A549 (cell line): ENCODE data around the gene CTSA.

Source experiments
- CTCF ChIP-seq: fragments of >200 bp; sonication (Bioruptor Twin); formaldehyde crosslinking; IDR thresholded peaks from 3 replicates; pipeline ENCODE4 v1.5.1; 2016
- EP300 ChIP-seq, 2 experiments: fragments of >200 bp; sonication (Bioruptor Twin); formaldehyde crosslinking; IDR thresholded peaks; 2 replicates in 1 of 2; 3 replicates in 1 of 2; pipeline ENCODE4 v1.6.1; 2016 to 2017
- MYC ChIP-seq: IDR thresholded peaks from 2 replicates; pipeline ENCODE4 v1.6.1; 2012; ENCODE audit warnings: mild to moderate bottlenecking, inconsistent platforms, low read length, improper control_type of control experiment, borderline replicate concordance
- USF2 ChIP-seq: fragments of 450-650 bp; IDR thresholded peaks from 2 replicates; pipeline ENCODE4 v1.6.1; 2014; ENCODE audit warnings: antibody characterized with exemption

GRCh38 chr20:45940053-45940452 lies 48.9 kb downstream of the CTSA start:
- TF ChIP-seq USF2 (no peak), CTCF (no peak), EP300 (IDR thresholded peaks at IDR 0.05) (no peak), MYC (no peak)
